Hippocampal formation (tissue), 2 donors: Measurements from ENCODE around the gene SEC14L3.

Experiments used
- DNase-seq, 2 donors: peaks; one replicate each; lab custom pipeline; 2025; lab: John Stamatoyannopoulos, UW

The SEC14L3 gene

DNA sequence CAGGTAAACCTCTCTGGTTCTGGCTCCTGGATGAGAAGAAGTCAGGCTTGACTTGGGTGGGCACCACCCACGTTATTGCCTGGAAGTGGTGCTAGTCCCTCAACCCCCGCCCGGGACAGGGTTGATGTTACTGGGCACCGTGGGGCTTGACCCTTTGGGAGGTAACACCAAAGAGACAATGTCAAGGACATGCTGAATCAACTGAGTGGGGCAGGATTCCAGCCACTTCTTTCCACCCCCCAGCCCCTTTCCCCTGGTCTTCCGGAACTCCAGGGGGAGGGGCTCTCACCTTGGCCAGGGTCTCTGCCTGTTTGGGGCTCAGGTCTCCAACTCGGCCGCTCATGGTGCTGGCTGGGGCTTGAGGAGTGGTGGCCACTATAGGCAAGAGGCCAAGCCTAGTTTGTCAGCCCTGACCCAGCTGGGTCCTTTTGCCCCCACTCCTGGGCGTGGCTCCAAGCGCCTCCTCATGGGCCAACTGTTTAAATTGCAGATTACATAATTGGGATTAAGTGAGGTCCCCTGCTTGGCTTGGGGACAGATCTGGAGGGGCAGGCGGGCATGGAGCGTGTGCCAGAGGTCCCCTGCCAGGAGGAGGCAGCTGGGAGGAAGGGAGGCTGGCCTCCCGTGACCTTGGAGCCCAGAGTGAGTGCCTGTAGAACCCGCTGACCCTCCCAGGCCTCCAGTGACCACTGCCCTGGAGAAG lies at the start of gene SEC14L3:
Gene SEC14L3, minus strand, starts transcription at position 402 of the 703 bp plus-strand sequence. Its CDS starts 59 bp downstream, at position 343.
- DNase-seq = no peak

GRCh38 chr22:30519842-30520425 lies 48.1 kb upstream of the SEC14L3 start:
- no peak for DNase-seq

DNA sequence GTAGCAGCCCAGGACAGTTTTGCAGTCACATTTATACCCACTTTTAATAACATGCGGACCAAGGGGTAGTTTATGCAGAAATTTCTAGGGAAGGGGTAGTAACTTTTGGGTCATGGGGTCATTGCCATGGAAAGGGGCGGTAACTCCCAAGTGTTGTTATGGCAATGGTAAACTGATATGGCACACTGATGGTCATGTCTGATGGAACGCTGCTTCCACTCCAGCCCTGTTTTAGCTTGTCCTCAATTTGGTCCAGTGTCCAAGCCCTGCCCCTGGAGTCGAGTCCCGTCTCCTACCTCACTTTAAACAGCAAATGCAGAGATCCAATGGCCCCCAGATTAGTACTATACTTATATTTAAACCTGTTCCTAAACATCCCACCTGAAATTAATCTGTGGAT lies 44.9 kb upstream of the SEC14L3 start:
- no peak for DNase-seq

DNA sequence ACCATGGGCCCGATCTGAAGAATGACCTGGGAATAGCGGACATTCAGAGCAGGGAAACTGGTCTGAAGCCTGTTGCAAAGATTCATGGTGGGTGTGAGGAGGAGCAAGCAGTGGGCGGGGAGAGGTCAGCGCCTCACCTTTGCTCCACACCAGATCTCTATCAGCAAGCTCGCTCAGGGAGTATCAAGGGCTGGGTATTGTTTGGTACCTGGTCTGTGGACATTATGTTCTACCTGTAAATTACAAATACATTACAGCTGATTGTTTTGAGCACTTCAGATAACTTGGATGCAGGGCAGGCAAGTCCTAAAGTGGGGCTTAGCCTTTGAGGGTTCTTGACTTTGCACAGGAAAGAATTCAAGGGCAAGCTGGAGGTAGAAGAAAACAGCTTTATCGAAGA lies 44.5 kb upstream of the SEC14L3 start:
- DNase-seq = no peak

- no peak for DNase-seq
These were observed 42.4 kb upstream of the SEC14L3 start for GRCh38 chr22:30514252-30514651.

DNA sequence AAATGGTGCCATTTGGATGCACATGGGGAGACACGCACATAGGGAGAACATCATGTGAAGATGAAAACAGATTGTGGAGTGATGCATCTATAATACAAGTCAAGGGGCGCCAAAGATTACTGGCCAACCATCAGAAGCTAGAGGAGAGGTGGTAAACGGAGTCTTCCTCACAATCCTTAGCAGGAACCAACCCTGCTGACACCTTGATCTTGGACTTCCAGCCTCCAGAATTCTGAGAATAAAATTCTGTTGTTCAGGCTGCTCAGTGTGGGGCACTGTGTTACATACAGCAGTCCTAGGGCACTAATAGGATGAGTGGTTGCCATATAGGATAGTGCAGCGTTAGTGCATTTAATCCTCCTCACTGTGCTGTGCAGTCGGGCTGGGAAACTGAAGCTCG lies 41.6 kb upstream of the SEC14L3 start:
- no peak for DNase-seq

GRCh38 chr22:30511911-30512310 lies 40.1 kb upstream of the SEC14L3 start:
- DNase-seq = no peak

GRCh38 chr22:30511109-30511508 lies 39.3 kb upstream of the SEC14L3 start:
- DNase-seq = no peak

- DNase-seq = no peak
These were observed 36.4 kb upstream of the SEC14L3 start for GRCh38 chr22:30508216-30508615.

GRCh38 chr22:30507670-30508069 lies 35.9 kb upstream of the SEC14L3 start:
- DNase-seq = no peak

GRCh38 chr22:30506507-30506968 lies 34.7 kb upstream of the SEC14L3 start:
- DNase-seq = no peak

- DNase-seq = no peak
These were observed 31.7 kb upstream of the SEC14L3 start for GRCh38 chr22:30503551-30503950.

GRCh38 chr22:30502911-30503310 lies 31.1 kb upstream of the SEC14L3 start:
- DNase-seq = no peak

GRCh38 chr22:30502153-30502552 lies 30.3 kb upstream of the SEC14L3 start:
- DNase-seq = no peak

- DNase-seq = no peak
These were observed 28.8 kb upstream of the SEC14L3 start for GRCh38 chr22:30500628-30501027.

DNA sequence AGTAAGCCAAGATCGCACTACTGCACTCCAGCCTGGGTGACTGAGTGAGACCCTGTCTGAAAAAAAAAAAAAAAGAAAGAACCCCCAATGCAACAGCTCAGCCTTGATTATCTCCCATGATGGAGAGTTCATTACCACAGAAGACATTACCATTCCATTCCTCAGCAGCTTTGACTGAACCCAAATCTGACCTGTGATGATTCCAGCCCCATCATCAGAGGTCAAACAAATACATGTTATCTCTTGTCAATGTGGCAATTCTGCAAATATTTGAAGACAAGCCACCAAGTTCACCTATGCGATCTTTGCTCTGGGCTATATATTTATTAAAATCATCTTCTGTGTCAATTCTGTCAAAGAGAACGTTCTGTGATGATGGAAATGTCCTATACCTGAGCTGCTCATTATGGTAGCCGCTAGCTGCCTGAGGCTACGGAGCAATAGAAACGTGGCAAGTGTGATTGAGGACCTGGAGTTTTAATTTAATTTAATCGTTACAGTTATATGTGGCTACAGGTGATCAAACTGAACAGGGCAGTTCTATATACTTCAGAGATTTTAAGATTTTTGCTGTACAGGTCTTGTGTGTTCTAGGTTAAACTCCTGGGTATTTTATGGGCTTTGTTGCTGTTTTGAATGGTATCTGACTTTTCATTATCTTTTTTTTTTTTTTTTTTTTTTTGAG lies 25.8 kb upstream of the SEC14L3 start:
- DNase-seq = no peak

DNA sequence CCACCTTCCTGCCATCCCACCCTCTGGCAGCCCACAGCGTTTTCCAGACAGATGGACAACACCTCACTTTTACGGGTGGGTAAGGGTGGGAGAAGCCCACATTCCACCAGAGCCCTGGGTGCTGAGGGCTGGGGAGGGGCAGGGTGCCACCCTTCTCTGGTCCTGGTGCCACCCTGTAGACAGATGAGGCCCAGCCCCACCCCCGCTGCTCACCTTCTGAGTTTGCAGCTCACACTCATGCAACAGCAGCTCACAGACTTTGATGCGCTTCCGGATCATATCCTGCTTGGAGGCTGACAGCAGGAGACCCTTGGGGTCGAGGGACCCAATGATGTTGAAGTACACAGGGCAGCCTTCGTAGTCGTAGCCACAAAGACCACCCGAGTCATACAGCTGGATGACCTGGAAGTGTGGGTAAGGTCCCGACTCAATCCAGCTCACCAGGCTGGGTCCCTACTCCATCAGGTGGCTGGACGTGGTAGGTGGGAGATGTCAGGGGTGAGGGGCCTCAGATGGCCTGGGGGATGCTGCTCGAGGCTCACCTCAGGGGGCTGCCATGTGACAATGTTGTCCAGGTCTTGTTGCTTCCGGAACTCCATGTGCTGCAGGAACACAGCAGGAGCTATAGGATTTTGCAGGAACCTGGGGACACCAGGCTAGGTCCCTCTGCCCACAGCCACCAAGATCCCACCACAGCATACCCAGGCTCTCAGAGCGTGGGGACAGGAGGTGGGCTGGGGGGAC lies 23.4 kb upstream of the SEC14L3 start:
- DNase-seq = no peak

DNA sequence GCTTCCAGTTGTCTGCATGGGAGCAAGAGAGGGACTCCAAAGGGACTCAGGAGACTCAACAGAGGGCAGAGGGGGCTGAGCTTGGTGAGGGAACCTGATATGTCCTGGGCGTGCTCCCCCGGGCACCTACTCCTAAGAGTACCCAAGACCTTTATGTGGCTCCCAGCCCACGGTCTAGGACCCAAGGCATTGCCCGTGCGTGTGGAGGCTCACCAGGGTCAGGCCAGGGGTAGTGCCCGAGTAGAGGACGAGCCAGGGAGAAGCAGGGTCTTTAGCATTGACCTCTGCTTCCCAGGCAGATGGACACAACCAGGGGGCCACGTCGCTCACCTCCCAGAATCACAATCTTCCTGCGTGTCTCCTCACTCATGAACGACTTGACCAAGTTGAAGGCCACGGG lies 20.3 kb upstream of the SEC14L3 start:
- no peak for DNase-seq

DNA sequence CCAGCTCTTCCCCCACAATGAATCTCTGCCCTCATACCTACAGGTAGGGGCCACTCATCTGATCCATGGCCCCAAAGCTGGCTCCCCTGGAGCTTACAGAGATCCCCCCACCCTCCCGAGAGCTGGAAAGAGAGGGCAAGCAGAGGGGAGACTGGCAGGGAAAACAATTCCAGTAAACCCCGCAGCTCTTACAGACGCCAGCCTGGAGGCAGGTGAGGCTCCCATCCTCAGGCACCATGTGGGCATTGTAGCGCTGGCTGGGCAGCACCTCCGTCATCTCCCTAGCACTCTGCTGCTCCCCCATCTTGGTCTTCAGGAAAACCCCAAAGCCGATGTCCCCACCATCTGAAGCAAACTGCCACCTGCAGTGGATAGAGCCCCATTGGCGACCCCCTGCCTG lies 19.6 kb upstream of the SEC14L3 start:
- no peak for DNase-seq

DNA sequence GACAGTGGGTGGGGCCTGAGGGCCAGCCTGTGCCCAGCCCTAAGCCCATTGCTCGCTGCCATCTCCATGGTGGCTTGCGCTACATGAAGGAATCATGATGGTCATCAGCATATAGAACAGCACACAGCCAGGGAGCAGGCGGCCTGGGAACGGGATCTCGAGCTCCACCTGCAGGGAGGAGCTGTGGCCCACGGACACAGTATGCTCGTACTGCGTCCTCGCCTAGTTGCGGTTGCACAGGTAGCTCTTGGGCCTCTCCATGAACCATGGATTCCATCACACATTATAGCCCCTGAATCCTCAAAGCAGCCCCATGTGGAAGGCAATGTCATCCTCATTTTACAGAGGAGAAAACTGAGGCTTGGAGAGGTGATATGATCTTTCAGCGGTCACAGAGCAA lies 18.6 kb upstream of the SEC14L3 start:
- DNase-seq = no peak

DNA sequence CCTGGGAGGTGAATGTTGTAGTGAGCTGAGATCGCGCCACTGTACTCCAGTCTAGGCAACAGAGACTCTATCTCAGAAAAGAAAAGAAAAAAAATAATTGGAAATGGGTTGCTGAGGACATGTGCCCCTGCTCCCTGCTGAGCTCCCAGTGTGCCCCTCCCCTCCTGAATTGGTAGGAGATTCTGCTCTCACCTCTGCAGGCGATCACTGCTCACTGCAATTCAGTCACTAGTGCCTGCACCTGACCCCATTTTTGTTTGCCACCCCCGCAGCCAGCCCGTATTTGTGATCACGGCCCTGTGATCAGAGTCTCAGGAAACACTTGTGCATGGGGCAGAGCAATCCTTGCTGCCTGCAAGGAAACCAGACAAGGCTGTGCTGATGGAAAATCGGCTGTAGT lies 16.3 kb upstream of the SEC14L3 start:
- no peak for DNase-seq

DNA sequence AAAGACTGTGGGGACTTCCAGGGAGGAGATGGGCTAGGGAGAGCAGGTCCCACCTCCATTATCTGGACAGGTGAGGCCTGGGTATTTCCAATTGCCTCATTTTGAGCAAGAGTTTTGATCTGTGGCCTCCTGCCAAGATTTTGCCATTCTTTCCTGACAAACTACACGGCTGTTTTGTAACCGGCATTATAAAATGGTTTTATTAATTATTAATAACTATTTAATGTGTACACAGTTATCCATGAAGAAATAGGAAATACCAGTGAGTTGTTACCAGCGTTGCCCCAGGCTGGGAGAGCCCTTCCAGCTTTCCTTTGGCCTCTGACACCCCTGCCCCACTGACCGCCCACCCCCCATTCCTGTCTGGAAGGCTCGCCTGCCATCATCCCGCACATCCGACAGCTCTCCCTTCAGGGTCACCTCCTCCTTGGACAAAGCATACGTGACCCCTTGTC lies 14.9 kb upstream of the SEC14L3 start:
- DNase-seq = no peak
